Measurements from ENCODE around the gene CISD1.

DNA sequence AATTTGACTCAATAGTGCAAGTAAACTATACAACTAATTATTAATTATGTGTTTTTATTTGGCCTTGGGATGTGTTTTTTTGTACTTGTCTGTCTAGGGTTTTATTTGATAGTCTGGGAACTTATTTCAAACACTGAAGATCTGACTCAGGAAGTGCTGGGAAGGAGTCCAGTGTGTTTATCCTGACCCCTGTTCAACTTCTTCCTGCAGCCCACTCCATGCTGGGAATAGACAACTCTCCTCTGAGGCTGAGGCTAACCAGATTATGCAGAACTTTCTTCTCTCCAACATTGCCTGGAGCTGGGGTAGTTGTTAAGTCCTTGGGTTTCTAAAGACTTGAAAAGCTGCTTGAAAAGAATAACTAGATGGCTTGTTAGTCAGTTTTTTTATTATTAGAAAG lies 6.9 kb downstream of the CISD1 start:
- TF ChIP-seq, protein P1, sequence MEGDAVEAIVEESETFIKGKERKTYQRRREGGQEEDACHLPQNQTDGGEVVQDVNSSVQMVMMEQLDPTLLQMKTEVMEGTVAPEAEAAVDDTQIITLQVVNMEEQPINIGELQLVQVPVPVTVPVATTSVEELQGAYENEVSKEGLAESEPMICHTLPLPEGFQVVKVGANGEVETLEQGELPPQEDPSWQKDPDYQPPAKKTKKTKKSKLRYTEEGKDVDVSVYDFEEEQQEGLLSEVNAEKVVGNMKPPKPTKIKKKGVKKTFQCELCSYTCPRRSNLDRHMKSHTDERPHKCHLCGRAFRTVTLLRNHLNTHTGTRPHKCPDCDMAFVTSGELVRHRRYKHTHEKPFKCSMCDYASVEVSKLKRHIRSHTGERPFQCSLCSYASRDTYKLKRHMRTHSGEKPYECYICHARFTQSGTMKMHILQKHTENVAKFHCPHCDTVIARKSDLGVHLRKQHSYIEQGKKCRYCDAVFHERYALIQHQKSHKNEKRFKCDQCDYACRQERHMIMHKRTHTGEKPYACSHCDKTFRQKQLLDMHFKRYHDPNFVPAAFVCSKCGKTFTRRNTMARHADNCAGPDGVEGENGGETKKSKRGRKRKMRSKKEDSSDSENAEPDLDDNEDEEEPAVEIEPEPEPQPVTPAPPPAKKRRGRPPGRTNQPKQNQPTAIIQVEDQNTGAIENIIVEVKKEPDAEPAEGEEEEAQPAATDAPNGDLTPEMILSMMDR (IDR thresholded peaks at IDR 0.05) = no peak
- TF ChIP-seq POLR2A (IDR thresholded peaks at IDR 0.05) (no peak), EP300 (IDR thresholded peaks at IDR 0.05) (no peak)
